HepG2 (cell line): ENCODE data around the gene STIM1. TPM values are rescaled to one million over a fixed set of nuclear protein-coding genes. Genes with fewer than 3 reads are reported as not detected.
A peak's percentile ranks its signal among the peaks of the same experiment; 100 is the strongest.

Experiments
- ATAC-seq: fragments of 200-7000 bp; cut with Tn5 transposase; 3 replicates; pipeline ENCODE4 v1.9.1; 2020; ENCODE audit warnings: mild to moderate bottlenecking, moderate library complexity
- BruUV-seq: library from RNA; stranded (reverse); fragments of 400-500 nt; replicated peaks from 2 replicates; lab custom pipeline; 2021; lab: Mats Ljungman, UMichigan
- CTCF ChIA-PET: fragments of 300-600 bp; formaldehyde crosslinking; extraction: SDS; loops from one replicate; lab custom pipeline; 2021; ENCODE audit warnings: low total read pairs, inconsistent platforms, low intra/inter-chr PET ratio; lab: Yijun Ruan, JAX
- POLR2A ChIA-PET: fragments of 350-600 bp; sonication (Branson Sonifier 250); formaldehyde crosslinking; loops from one replicate; lab custom pipeline; 2020; ENCODE audit warnings: antibody characterized with exemption, inconsistent platforms; lab: Yijun Ruan, JAX
- DNase-seq: peaks from one replicate; pipeline ENCODE4 v3.0.0-alpha.2; 2015; ENCODE audit warnings: low spot score
- FAIRE-seq: peaks from 3 replicates; lab custom pipeline; 2011; peaks lifted over from hg19 to GRCh38; lab: Jason Lieb, UNC
- H2AFZ ChIP-seq: one replicate; pipeline ENCODE4 v1.6.1; 2011; ENCODE audit warnings: low read length, inconsistent platforms
- H3K27ac ChIP-seq: fragments of 300-600 bp; 3 replicates; pipeline ENCODE4 v1.8.0; 2011; ENCODE audit warnings: mixed run types, mild to moderate bottlenecking, mixed read lengths, low read length, inconsistent platforms; ENCODE audit not compliant: insufficient read depth; ENCODE audit errors: extremely low read length
- H3K27me3 ChIP-seq, 2 experiments: fragments of 200-600 bp in 1 of 2; 2 replicates in 1 of 2; 3 replicates in 1 of 2; pipeline versions ENCODE4 v1.6.0 to v1.8.0; 2011; ENCODE audit warnings: low read length in 2 of 2, mild to moderate bottlenecking in 2 of 2, moderate library complexity in 2 of 2, inconsistent platforms in 1 of 2; ENCODE audit not compliant: insufficient read depth in 2 of 2, control insufficient read depth in 1 of 2
- H3K36me3 ChIP-seq, 2 experiments: fragments of 200-600 bp in 1 of 2; replicated peaks in 1 of 2; 2 replicates in 1 of 2; 3 replicates in 1 of 2; pipeline versions ENCODE4 v1.5.1 to v1.8.0; 2011; ENCODE audit warnings: low read length in 2 of 2, inconsistent platforms in 1 of 2; ENCODE audit not compliant: insufficient read depth in 2 of 2, control insufficient read depth in 1 of 2
- H3K4me1 ChIP-seq: 2 replicates; pipeline ENCODE4 v1.5.1; 2012; ENCODE audit warnings: low read length, inconsistent platforms; ENCODE audit not compliant: insufficient read depth
- H3K4me2 ChIP-seq: 2 replicates; pipeline ENCODE4 v1.6.0; 2011; ENCODE audit warnings: low read depth, low read length, inconsistent platforms
- H3K4me3 ChIP-seq, 3 experiments: fragments of 200-600 bp in 1 of 3; sonication (generic), shearing (Covaris generic) in 1 of 3; replicated peaks in 1 of 3; 2 replicates each; pipeline ENCODE4 v1.5.1; 2011 to 2016; ENCODE audit warnings: low read length in 3 of 3, inconsistent platforms in 2 of 3, low read depth in 2 of 3, mild to moderate bottlenecking in 2 of 3, control low read depth in 1 of 3, mixed read lengths in 1 of 3; ENCODE audit not compliant: insufficient read depth in 1 of 3
- H3K79me2 ChIP-seq: one replicate; pipeline ENCODE4 v1.6.1; 2011; ENCODE audit warnings: low read length, inconsistent platforms; ENCODE audit not compliant: insufficient read depth
- H3K9ac ChIP-seq: 2 replicates; pipeline ENCODE4 v1.6.0; 2011; ENCODE audit warnings: mild to moderate bottlenecking, low read depth, low read length, inconsistent platforms; ENCODE audit not compliant: insufficient read depth
- H3K9me3 ChIP-seq: 2 replicates; pipeline ENCODE4 v1.5.1; 2012; ENCODE audit warnings: mild to moderate bottlenecking, low read length
- H4K20me1 ChIP-seq: 2 replicates; pipeline ENCODE4 v1.6.0; 2011; ENCODE audit warnings: inconsistent platforms, mild to moderate bottlenecking, low read length, moderate library complexity; ENCODE audit not compliant: insufficient read depth
- FOXJ3 ChIP-seq: sonication (generic); formaldehyde crosslinking; IDR thresholded peaks from 2 replicates; pipeline ENCODE4 v1.4.0; 2020; ENCODE audit warnings: missing genetic modification reagents, mild to moderate bottlenecking, borderline replicate concordance
- MAFF ChIP-seq: IDR thresholded peaks from 2 replicates; pipeline ENCODE4 v1.6.1; 2011; ENCODE audit warnings: low read depth, low read length, improper control_type of control experiment
- MAFK ChIP-seq, 2 experiments: IDR thresholded peaks in 1 of 2; conservative IDR thresholded peaks in 1 of 2; 2 replicates each; pipeline ENCODE4 v1.6.1; 2011; ENCODE audit warnings: improper control_type of control experiment in 2 of 2, low read length in 2 of 2
- MYC ChIP-seq: sonication (generic); formaldehyde crosslinking; IDR thresholded peaks from 2 replicates; pipeline ENCODE4 v1.9.0; 2021; ENCODE audit warnings: missing genetic modification reagents, borderline replicate concordance
- RFXAP ChIP-seq: sonication (generic); formaldehyde crosslinking; IDR thresholded peaks from 2 replicates; pipeline ENCODE4 v1.4.0; 2020; ENCODE audit warnings: missing genetic modification reagents, borderline replicate concordance
- SIX4 ChIP-seq: sonication (generic); formaldehyde crosslinking; IDR thresholded peaks from 2 replicates; pipeline ENCODE4 v1.4.0; 2020; ENCODE audit warnings: missing genetic modification reagents
- WGBS: methylation state at CpG from one replicate; pipeline ENCODE4 v1.1.6; 2017; ENCODE audit warnings: low lambda C conversion rate; 5-methylcytosine and 5-hydroxymethylcytosine counted together
- in situ Hi-C: cut with HindIII; loops from 2 replicates; pipeline ENCODE4 v1.10.0; 2017; ENCODE audit warnings: low pct_unique_long_range_greater_than_20kb; ENCODE audit not compliant: extremely low pct_ligation_motif_present
- intact Hi-C: fragments of 100-400 bp; cut with micrococcal nuclease; formaldehyde crosslinking; loops from one replicate; pipeline ENCODE4 v1.10.0; 2022; ENCODE audit not compliant: unreplicated experiment
- polyA plus RNA-seq, 8 experiments: library from polyadenylated mRNA; depleted of rRNA in 3 of 8; stranded (reverse) in 7 of 8; unstranded in 1 of 8; fragments of >200 nt; fragmentation: Illumina TruSeq in 4 of 8; extraction: Trizol in 4 of 8; gene quantifications; 2 replicates each; pipeline versions ENCODE4 v1.2.1 to v1.2.3, GENCODE V29; 2011 to 2016; ENCODE audit warnings: low read depth in 4 of 8, missing spikeins in 1 of 8, mixed read lengths in 1 of 8; ENCODE audit not compliant: insufficient read depth in 1 of 8
- total RNA-seq, 5 experiments: library from RNA; depleted of rRNA; stranded (reverse); fragments of >200 nt; fragmentation: Illumina TruSeq; extraction: Trizol; gene quantifications; 2 replicates each; pipeline ENCODE4 v1.2.3, GENCODE V29; 2016; ENCODE audit warnings: low read depth in 1 of 5
- TF ChIP-seq, protein P1 (sequence below): sonication (generic); formaldehyde crosslinking; IDR thresholded peaks from 2 replicates; pipeline ENCODE4 v1.5.0; 2020; ENCODE audit warnings: mild to moderate bottlenecking, missing genetic modification reagents

STIM1 gene
- total and polyA plus RNA-seq, 2 of the 13 experiments (the other 11 are each of a cell fraction or from before 2014, with no cell fraction given) = 19.2 to 28.5 TPM

DNA sequence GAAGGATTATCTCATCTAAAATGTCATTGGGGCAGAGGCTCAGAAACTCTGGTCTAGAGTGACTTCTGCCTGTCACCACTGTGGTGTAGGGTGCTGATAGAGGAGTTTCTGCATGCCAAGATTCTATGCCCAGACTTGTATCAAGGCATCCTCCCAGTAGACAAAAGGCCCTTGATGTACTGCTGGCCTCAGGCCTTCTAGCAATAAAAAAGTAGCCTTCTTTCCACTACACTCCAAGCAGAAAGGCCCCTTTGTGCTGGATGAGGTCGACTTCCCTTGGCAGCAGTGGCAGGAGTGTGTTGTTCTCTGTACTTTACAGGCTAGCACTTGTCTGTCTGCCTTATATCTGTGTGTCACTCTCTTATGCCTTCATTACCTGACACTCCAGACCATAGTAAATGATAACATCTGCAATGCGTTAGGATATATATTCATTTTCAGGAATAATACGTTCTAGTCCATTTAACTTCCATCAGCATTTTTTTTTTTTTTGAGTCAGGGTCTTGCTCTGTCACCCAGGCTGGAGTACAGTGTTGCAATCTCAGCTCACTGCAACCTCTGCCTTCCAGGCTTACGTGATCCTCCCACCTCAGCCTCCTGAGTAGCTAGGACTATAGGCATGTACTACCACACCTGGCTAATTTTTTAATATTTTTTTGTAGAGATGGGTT lies 189.6 kb downstream of the STIM1 start:
- whole genome bisulfite sequencing = 46% methylated on average over 4 of the region's 4 CpGs
- Histone ChIP-seq H3K4me3 (no peak overlapping the region), H3K9me3 (no peaks in the 10 kb centered on the region), H3K4me1 (peaks cover 40% of the 10 kb centered on the region), H3K27me3 (no peaks in the 10 kb centered on the region), H3K4me2 (no peak overlapping the region), H3K79me2 (no peaks in the 10 kb centered on the region), H3K9ac (no peak overlapping the region), H4K20me1 (0 out of 2 replicates have a peak, but pooled peaks cover 5% of the 10 kb centered on the region), H3K27ac (peak overlapping the region; percentile 36), H3K36me3 (peaks cover 0 to 4% of the 10 kb centered on the region in 2 experiments; a peak in 3 of 5 replicates), H2AFZ (no peak overlapping the region)
- ChIA-PET CTCF (no interaction called here), POLR2A (interaction anchor here (2.2 kb wide), 1 partner anchor 190 kb away, joined by 6 read pairs; the partner anchor contains the start of gene STIM1)
- TF ChIP-seq FOXJ3 (CRISPR knock-in tag) = no peak
- TF ChIP-seq SIX4 (CRISPR knock-in tag) = no peak
- peak; percentile 24 for TF ChIP-seq MAFF
- TF ChIP-seq MAFK (conservative IDR thresholded peaks at IDR 0.05 in 1 of 2, IDR thresholded peaks at IDR 0.05 in 1 of 2; ENCODE audit: low read length in 2 of 2) = peak in 1 of 2 experiments; percentile 64; a peak in 2 of 4 replicates
- no peak for TF ChIP-seq RFXAP (CRISPR knock-in tag)
- TF ChIP-seq MYC (CRISPR knock-in tag) = no peak
- TF ChIP-seq, protein P1, sequence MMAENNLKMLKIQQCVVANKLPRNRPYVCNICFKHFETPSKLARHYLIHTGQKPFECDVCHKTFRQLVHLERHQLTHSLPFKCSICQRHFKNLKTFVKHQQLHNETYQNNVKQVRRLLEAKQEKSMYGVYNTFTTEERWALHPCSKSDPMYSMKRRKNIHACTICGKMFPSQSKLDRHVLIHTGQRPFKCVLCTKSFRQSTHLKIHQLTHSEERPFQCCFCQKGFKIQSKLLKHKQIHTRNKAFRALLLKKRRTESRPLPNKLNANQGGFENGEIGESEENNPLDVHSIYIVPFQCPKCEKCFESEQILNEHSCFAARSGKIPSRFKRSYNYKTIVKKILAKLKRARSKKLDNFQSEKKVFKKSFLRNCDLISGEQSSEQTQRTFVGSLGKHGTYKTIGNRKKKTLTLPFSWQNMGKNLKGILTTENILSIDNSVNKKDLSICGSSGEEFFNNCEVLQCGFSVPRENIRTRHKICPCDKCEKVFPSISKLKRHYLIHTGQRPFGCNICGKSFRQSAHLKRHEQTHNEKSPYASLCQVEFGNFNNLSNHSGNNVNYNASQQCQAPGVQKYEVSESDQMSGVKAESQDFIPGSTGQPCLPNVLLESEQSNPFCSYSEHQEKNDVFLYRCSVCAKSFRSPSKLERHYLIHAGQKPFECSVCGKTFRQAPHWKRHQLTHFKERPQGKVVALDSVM (CRISPR knock-in tag) = peak; percentile 69; the same call in 1 of the 2 replicates
- ATAC-seq (peak; percentile 48), FAIRE-seq (no peak), DNase-seq (peak; percentile 33)
- BruUV-seq = no TSS peak
- intact Hi-C loops = loop anchor here (2.0 kb wide), 1 partner anchor 16 kb away; no protein-coding TSS in a partner anchor
- in situ Hi-C loops = no loop called here
